Activated T-helper 1 cell treated with anti-CD3 and anti-CD28 coated beads, Interleukin-2, amount 50 U/mL, for 16 hours (primary cell): ENCODE measurements around the gene HOXB3.
"Not testable (repeated sequence)": the region's sequence is repeated elsewhere in the genome, so short reads cannot be mapped to it uniquely, and the experiment has no call there.

Experiments
- DNase-seq, 2 donors: peaks; one replicate each; pipeline ENCODE4 v3.0.0-alpha.2; 2020; ENCODE audit warnings: low read depth in 1 of 2, low spot score in 1 of 2

Gene HOXB3

DNA sequence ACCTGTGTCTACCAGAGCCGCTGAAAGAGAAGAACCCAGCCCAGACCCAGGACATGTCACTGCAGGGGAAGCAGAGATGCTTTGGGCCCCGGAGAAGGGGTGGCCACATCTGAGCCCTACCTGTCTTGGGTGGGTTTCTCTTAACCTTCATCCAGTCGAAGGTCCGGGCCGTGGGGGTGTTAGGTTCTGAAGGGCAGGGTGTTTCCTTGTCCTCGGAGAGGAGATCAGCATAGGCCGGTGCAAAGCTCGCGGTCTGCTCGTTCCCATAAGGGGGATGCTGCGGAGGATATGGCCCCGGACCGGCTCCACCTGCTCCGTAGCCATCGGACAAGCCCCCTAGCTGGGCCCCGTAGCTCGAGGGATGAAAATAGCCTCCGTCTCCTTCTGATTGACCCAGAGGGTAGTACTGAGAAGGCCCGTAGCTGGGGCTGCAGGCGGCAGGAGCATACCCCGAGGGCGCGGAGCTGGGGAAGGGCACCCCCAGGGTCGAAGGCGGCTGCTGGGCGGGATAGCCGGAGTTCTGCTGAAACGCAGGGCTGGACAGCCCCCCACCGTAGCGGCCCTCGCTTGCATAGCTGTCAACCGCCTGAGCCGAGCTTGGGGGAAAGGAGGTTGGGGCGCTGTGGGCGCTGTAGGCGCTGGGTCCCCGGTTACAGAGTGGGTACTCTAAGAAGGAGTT is 59.7 kb downstream of the HOXB3 start:
- DNase-seq = no peak

GRCh38 chr17:48529683-48530009 is 60.4 kb downstream of the HOXB3 start:
- no peak for DNase-seq

DNA sequence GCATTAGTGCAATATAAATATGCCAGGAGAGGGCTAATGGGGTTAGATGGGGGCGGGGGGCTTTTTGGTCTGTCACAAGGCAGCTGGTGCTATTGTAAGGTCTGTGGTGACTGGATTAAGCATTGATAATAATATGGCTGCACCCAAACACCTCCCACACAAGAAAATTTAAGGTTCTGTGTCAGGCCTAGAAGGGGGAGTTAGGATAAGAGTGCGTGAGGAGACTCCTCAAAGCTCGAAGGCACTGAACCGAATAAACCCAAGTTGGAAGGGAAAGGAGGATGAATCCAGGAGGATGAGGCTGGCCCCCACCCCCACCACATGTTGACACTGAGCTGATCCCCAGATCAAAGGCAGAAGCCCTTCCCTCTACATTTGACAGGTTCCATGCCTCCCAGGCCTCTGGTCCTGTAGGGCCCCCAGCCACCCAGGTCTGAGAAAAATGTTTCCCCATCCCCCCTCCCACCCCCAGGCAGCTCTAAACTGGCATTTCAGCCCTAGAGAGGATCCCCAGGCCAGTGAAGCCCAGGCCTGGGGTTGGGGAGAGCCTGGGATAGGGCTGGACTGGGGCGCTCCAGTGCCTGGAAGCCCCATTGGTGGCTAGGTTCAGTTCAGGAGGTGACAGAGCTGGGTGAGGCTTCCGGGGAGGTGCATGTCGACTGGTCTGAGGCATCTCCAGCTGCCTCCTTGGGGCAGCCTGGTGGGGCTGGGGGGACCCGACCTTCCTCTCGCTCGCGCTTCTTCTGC is 60.9 kb downstream of the HOXB3 start:
- DNase-seq = no peak

DNA sequence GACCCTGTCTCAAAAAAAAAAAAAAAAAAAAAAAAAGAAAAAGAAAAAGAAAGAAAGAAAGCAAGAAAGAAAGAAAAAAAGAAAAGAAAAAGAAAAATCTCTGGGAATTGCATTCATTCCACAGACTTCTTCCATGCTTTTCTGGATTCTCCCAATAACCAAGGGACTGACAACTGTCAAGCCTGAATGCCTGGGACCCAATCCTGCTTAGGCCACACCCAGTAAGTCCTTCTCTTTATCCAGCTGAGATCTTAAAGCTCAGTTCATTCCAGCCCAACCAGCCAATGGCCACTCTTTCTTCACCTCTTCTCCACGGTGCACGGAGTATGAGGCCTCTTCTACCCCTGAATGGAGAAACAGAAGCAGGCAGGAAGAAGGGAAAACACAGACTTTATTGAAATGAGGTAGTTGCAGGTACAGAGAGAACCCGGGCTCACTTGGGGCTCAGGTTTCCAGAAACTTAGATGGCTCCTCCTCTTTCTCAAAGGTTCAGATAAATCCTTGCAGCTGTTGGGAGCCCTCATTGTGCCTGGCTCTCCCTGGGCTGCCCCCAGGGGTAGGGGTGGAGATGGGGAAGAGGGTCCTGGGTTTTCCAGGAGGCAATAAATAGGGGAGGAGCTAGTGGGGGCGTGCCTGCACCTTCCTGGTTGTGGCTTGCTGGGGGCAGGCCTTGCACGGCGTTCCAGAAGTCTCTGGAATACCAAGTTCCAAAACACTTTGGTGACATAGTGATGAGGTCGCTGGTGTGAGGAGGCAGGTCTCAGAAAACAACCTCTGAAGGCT is 61.7 kb downstream of the HOXB3 start:
- DNase-seq = no peak

- DNase-seq = no peak
Measured at GRCh38 chr17:48527547-48527932, 62.5 kb downstream of the HOXB3 start.

DNA sequence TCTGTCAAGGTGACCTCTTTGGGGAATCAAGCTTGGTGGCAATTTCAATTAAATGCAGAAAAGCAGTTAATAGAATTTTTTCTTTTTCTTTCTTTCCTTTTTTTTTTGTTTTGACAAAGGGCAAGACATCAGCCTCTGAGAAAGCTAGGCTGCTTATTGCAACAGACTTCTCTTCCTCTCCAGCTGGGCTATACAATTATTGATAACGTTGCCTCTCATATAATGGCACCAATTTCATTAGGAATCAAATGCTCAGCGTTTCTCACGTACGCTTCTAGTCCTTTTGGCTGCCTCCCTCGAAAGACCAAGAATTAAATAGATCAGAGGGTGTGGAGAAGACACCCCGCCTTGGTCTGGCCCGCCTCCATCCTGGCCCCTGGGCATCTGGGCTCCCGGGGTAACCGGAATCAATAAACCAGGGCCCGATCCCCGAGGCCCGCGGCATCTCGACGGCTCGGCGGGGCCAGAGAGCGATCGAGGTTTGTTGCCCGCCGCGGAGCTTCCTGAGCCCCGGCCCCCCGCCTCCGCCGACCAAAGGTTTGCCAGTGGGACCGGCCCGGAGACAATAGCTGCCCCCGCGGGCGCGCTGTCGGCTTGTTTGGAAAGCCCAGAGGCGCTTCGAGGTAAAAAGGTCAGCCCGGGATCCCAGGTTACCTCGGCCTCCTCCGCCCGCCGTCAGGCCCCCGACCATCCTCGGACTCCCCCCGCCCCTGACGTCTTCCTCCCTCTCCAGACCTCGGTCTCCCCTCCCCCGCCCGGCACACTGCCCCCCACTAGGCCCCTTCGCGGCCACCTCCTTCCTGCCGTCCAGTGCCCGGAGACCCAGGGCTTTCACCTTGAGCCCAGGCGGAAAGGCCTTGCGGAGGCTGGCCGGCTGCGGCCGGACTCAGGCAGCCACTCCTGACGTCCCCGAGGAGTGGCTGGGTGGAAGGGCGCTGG is 63.2 kb downstream of the HOXB3 start:
- no peak for DNase-seq

- no peak for DNase-seq
Measured at GRCh38 chr17:48523010-48523409, 67.0 kb downstream of the HOXB3 start.

GRCh38 chr17:48522031-48522653 is 67.9 kb downstream of the HOXB3 start:
- no peak for DNase-seq

- DNase-seq = no peak
Measured at GRCh38 chr17:48520631-48521079, 69.4 kb downstream of the HOXB3 start.

GRCh38 chr17:48519427-48519826 is 70.6 kb downstream of the HOXB3 start:
- DNase-seq = no peak

- no peak for DNase-seq
Measured at GRCh38 chr17:48517478-48517877, 72.6 kb downstream of the HOXB3 start.

DNA sequence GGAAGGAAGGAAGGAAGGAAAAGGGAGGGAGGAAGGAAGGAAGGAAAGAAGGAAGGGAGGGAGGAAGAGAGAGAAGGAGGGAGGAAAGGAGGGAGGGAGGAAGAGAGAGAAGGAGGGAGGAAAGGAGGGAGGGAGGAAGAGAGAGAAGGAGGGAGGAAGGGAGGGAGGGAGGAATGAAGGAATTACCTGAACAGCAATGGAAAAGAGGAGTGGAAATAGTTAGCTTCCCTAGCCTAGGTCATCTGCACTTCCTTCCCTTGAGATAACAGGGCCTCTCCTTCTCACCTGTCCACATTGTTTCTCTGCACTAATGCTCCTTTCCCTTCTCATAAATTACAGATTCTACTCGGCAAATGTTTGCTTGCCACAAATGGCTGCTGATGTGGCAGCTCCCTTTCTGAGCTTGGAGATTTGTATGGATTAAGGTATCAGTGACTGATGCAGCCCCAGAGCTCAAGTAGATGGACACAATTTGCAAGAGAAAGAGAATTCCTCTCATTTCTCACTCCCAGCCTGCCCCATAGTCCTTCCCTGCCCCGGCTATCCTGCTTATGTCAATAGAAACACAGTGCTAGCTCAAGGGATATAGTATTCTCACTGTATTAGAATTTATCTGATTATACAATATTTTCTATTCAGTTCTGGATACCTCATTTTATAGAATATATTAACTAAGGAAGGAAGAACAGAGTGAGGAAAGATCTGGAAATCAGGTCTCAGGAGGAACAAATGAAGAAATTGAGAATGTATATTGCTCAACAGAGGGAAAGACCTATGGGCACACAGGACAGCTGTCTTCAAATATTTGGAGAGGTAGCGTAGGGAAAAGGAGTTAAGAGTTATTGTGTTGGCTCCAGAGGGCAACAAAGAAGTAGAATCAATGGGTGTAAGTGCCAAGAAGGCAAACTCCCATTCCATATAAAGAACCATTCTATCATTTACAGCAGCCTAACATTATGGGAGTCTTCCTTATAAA is 73.8 kb downstream of the HOXB3 start:
- no peak for DNase-seq

- no peak for DNase-seq
Measured at GRCh38 chr17:48514477-48514876, 75.6 kb downstream of the HOXB3 start.

- DNase-seq = no peak
Measured at GRCh38 chr17:48513666-48514455, 76.2 kb downstream of the HOXB3 start.

- DNase-seq = no peak
Measured at GRCh38 chr17:48513097-48513496, 76.9 kb downstream of the HOXB3 start.

- peak in 1 of 2 donors; percentile 6 for DNase-seq
Measured at GRCh38 chr17:48510761-48511604, 79.1 kb downstream of the HOXB3 start.

DNA sequence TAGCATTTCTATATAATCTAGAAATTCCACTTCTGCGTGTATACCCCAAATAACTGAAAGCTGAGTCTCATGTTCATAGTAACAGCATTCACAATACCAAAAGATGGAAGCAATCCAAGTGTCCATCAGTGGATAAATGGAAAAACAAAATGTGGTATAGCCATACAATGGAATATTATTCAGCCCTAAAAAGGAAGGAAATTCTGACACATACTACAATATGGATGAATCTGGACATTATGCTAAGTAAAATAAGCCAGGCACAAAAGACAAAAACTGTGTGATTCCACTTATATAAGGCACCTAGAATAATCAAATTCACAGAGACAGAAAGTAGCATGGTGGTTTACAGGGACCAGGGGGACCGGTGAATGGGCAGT is 79.7 kb downstream of the HOXB3 start:
- no peak for DNase-seq

DNA sequence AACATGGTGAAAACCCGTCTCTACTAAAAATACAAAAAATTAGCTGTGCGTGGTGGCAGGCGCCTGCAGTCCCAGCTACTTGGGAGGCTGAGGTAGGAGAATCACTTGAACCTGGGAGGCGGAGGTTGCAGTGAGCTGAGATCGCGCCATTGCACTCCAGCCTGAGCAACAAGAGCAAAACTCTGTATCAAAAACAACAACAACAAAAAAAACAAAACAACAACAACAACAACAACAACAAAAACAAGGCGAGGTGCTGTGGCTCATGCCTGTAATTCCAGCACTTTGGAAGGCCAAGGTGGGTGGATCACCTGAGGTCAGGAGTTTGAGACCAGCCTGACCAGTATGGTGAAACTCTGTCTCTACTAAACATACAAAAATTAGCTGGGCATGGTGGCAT is 80.3 kb downstream of the HOXB3 start:
- DNase-seq = not testable (repeated sequence)
